Liver (tissue), 9 donors: ENCODE results near the gene TAGLN. TPM values are rescaled to one million over a fixed set of nuclear protein-coding genes. Genes with fewer than 3 reads are reported as not detected.

Source experiments
- DNase-seq: peaks from one replicate; pipeline ENCODE4 v3.0.0-alpha.2; 2017; ENCODE audit warnings: low spot score
- H3K27ac ChIP-seq, 2 donors: one replicate each; pipeline ENCODE4 v1.7.0; 2013; ENCODE audit warnings: inconsistent platforms in 2 of 2, low read length in 2 of 2, control low read depth in 1 of 2, low read depth in 1 of 2, mild to moderate bottlenecking in 1 of 2
- H3K27me3 ChIP-seq, 4 donors: one replicate each; pipeline versions ENCODE4 v1.6.1 to v1.7.0; 2013; ENCODE audit warnings: low read length in 3 of 4, inconsistent platforms in 1 of 4, mild to moderate bottlenecking in 1 of 4, moderate library complexity in 1 of 4; ENCODE audit not compliant: control insufficient read depth in 4 of 4, insufficient read depth in 4 of 4
- H3K36me3 ChIP-seq, 4 donors: one replicate each; pipeline versions ENCODE4 v1.6.1 to v1.7.0; 2013; ENCODE audit warnings: low read length in 3 of 4, mild to moderate bottlenecking in 3 of 4, low read depth in 1 of 4, moderate library complexity in 1 of 4; ENCODE audit not compliant: control insufficient read depth in 4 of 4, insufficient read depth in 3 of 4
- H3K4me1 ChIP-seq, 4 donors: one replicate each; pipeline versions ENCODE4 v1.6.1 to v1.7.0; 2013; ENCODE audit warnings: low read length in 3 of 4, mild to moderate bottlenecking in 3 of 4, moderate library complexity in 1 of 4; ENCODE audit not compliant: control insufficient read depth in 4 of 4, insufficient read depth in 4 of 4
- H3K4me3 ChIP-seq, 3 donors: one replicate each; pipeline versions ENCODE4 v1.6.1 to v1.7.0; 2013; ENCODE audit warnings: low read length in 3 of 3, control low read depth in 1 of 3, low read depth in 1 of 3, mild to moderate bottlenecking in 1 of 3
- H3K9ac ChIP-seq, 2 donors: one replicate each; pipeline ENCODE4 v1.7.0; 2013; ENCODE audit warnings: low read length in 2 of 2, mild to moderate bottlenecking in 2 of 2, moderate library complexity in 2 of 2, control low read depth in 1 of 2, low read depth in 1 of 2
- H3K9me3 ChIP-seq, 4 donors: one replicate each; pipeline versions ENCODE4 v1.6.1 to v1.7.0; 2013; ENCODE audit warnings: low read length in 3 of 4; ENCODE audit not compliant: control insufficient read depth in 4 of 4
- EGR1 ChIP-seq, 2 donors: IDR thresholded peaks; 2 replicates each; pipeline ENCODE4 v1.6.1; 2016 to 2018; ENCODE audit warnings: antibody characterized with exemption in 2 of 2, low read depth in 2 of 2
- FOXA1 ChIP-seq: IDR thresholded peaks from 2 replicates; pipeline ENCODE4 v1.6.1; 2016; ENCODE audit warnings: antibody characterized with exemption
- FOXA2 ChIP-seq: IDR thresholded peaks from 2 replicates; pipeline ENCODE4 v1.6.1; 2016; ENCODE audit warnings: antibody characterized with exemption
- GABPA ChIP-seq, 2 donors: IDR thresholded peaks in 1 of 2; conservative IDR thresholded peaks in 1 of 2; 2 replicates each; pipeline ENCODE4 v1.6.1; 2016; ENCODE audit warnings: antibody characterized with exemption in 2 of 2, mild to moderate bottlenecking in 1 of 2, moderate library complexity in 1 of 2
- JUND ChIP-seq, 2 donors: IDR thresholded peaks; 2 replicates each; pipeline ENCODE4 v1.6.1; 2016; ENCODE audit warnings: antibody characterized with exemption in 2 of 2
- NR2F2 ChIP-seq: IDR thresholded peaks from 2 replicates; pipeline ENCODE4 v1.6.1; 2016; ENCODE audit warnings: antibody characterized with exemption
- RAD21 ChIP-seq, 2 donors: IDR thresholded peaks; 2 replicates each; pipeline ENCODE4 v1.6.1; 2016; ENCODE audit warnings: antibody characterized with exemption in 2 of 2, mild to moderate bottlenecking in 2 of 2
- RXRA ChIP-seq, 2 donors: IDR thresholded peaks; 2 replicates each; pipeline ENCODE4 v1.6.1; 2017 to 2018; ENCODE audit warnings: antibody characterized with exemption in 2 of 2, mild to moderate bottlenecking in 1 of 2
- SP1 ChIP-seq: IDR thresholded peaks from 2 replicates; pipeline ENCODE4 v1.6.1; 2018; ENCODE audit warnings: antibody characterized with exemption, mild to moderate bottlenecking
- TAF1 ChIP-seq: conservative IDR thresholded peaks from 2 replicates; pipeline ENCODE4 v1.6.1; 2016; ENCODE audit warnings: antibody characterized with exemption, mild to moderate bottlenecking
- YY1 ChIP-seq: IDR thresholded peaks from 2 replicates; pipeline ENCODE4 v1.6.1; 2016; ENCODE audit warnings: antibody characterized with exemption, mild to moderate bottlenecking
- WGBS: extraction: QIAGEN DNeasy Blood & Tissue Kit; methylation state at CpG from one replicate; pipeline ENCODE4 v1.1.7; 2013; 5-methylcytosine and 5-hydroxymethylcytosine counted together
- polyA plus RNA-seq, 2 donors: library from polyadenylated mRNA; stranded (reverse) in 1 of 2; unstranded in 1 of 2; fragments of 200-250 nt in 1 of 2; fragments of >200 nt in 1 of 2; fragmentation: Nextera tagmentation in 1 of 2; extraction: Ambion mirVana in 1 of 2; gene quantifications; one replicate each; pipeline versions ENCODE4 v1.2.1 to v1.2.3, GENCODE V29; 2013 to 2015
- total RNA-seq, 2 donors: library from RNA; depleted of rRNA; stranded (reverse); fragments of >200 nt; gene quantifications; one replicate each; pipeline ENCODE4 v1.2.3, GENCODE V29; 2014
- TF ChIP-seq, protein P1 (sequence below): fragments of 150-350 bp; IDR thresholded peaks from 2 replicates; pipeline ENCODE4 v1.5.1; 2017; ENCODE audit warnings: improper control_type of control experiment, low read depth, low read length; ENCODE audit not compliant: missing input control
- TF ChIP-seq, protein P2 (sequence below): IDR thresholded peaks from 2 replicates; pipeline ENCODE4 v1.6.1; 2016; ENCODE audit warnings: antibody characterized with exemption, mild to moderate bottlenecking
- TF ChIP-seq, protein P3 (sequence below): IDR thresholded peaks from 2 replicates; pipeline ENCODE4 v1.6.1; 2016; ENCODE audit warnings: antibody characterized with exemption
- donor health status: healthy.
- donor health status: healthy.
- donor health status: healthy.
- donor health status: healthy.
- donor health status: healthy.

The TAGLN gene
- total and polyA plus RNA-seq, 4 donors: 7.4 to 309 (median 96.2) TPM

DNA sequence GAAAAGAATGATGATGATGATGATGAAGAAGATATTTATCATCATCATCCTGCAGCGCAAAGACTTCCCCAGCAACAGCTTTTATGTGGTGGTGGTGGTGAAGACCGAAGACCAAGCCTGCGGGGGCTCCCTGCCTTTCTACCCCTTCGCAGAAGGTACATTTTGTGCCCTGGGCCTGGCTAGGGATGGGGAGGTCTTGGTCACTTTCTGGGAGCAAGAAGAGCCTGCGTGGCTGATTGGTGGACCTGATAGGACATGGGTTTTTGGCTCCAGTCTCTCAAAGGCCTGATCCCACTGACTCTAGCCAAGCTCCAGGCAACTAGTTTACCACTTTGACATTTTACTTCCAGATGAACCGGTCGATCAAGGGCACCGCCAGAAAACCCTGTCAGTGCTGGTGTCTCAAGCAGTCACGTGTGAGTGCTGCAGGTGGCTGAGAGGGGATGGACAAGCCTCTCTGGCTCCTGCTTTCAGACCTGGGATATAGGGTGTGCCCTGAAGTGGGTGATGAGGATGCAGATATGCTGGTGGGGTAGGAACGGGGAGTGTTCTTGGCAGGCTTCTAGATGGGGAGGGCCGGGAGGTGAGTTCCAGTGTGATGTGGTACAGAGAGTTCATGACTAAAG, 15.3 kb upstream of the TAGLN start:
- Histone ChIP-seq H3K9ac (no peak overlapping the region), H3K9me3 (no peaks in the 10 kb centered on the region), H3K4me3 (no peak overlapping the region), H3K36me3 (peaks cover 8 to 49% (median 18%) of the 10 kb centered on the region in 4 donors), H3K27ac (no peak overlapping the region), H3K27me3 (no peaks in the 10 kb centered on the region), H3K4me1 (peaks cover 2 to 19% (median 14%) of the 10 kb centered on the region in 4 donors)
- no peak for DNase-seq
- WGBS: 92% methylated on average over 11 of the region's 11 CpGs
- TF ChIP-seq EGR1 (IDR thresholded peaks at IDR 0.05; ENCODE audit: low read depth in 2 of 2) (no peak), RAD21 (IDR thresholded peaks at IDR 0.05) (no peak), RXRA (IDR thresholded peaks at IDR 0.05) (no peak), TAF1 (no peak), YY1 (no peak), SP1 (no peak), GABPA (IDR thresholded peaks at IDR 0.05 in 1 of 2, conservative IDR thresholded peaks at IDR 0.05 in 1 of 2) (no peak), NR2F2 (no peak), JUND (IDR thresholded peaks at IDR 0.05) (no peak)

DNA sequence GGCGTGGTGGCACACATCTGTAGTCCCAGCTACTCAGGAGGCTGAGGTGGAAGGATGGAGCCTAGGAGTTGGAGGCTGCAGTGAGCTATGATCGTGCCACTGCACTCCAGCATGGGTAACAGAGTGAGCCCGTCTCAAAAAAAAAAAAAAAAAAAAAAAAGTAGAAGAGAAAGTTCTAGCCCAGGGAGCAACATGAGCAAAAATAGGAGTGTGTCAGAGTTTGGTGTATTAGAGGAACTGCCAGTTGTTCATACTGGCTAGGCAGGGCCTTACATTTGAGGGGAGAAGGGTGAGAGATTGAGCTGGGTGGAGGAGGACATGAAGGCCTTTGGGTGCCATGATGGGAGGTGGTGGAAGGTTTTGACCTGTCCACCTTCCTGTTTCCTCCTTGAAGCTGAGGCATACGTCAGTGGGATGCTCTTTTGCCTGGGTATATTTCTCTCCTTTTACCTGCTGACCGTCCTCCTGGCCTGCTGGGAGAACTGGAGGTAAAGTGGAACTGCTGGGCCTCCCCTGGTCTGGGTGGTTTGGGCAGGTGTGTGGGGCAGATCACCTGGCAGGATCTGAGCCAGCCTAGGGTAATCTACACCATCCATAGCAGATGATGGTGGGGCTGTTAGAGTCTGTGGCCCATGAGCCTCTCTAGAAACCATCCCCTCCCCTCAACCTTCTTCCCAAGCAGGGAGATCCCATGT, 13.3 kb upstream of the TAGLN start:
- DNase-seq: no peak
- H3K4me3 ChIP-seq: no peak overlapping the region
- H3K36me3 ChIP-seq: peaks cover 12 to 69% (median 26%) of the 10 kb centered on the region in 4 donors

More for the DNA sequence above, 13.3 kb upstream of the TAGLN start:
- H3K27ac ChIP-seq: no peak overlapping the region
- no peak for TF ChIP-seq EGR1 (IDR thresholded peaks at IDR 0.05; ENCODE audit: low read depth in 2 of 2)
- TF ChIP-seq, protein P1, sequence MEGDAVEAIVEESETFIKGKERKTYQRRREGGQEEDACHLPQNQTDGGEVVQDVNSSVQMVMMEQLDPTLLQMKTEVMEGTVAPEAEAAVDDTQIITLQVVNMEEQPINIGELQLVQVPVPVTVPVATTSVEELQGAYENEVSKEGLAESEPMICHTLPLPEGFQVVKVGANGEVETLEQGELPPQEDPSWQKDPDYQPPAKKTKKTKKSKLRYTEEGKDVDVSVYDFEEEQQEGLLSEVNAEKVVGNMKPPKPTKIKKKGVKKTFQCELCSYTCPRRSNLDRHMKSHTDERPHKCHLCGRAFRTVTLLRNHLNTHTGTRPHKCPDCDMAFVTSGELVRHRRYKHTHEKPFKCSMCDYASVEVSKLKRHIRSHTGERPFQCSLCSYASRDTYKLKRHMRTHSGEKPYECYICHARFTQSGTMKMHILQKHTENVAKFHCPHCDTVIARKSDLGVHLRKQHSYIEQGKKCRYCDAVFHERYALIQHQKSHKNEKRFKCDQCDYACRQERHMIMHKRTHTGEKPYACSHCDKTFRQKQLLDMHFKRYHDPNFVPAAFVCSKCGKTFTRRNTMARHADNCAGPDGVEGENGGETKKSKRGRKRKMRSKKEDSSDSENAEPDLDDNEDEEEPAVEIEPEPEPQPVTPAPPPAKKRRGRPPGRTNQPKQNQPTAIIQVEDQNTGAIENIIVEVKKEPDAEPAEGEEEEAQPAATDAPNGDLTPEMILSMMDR: no peak
- TF ChIP-seq RAD21 (IDR thresholded peaks at IDR 0.05): no peak
- no peak for TF ChIP-seq RXRA (IDR thresholded peaks at IDR 0.05)
- no peak for TF ChIP-seq FOXA2
- TF ChIP-seq GABPA (IDR thresholded peaks at IDR 0.05 in 1 of 2, conservative IDR thresholded peaks at IDR 0.05 in 1 of 2): no peak
- TF ChIP-seq, protein P2, sequence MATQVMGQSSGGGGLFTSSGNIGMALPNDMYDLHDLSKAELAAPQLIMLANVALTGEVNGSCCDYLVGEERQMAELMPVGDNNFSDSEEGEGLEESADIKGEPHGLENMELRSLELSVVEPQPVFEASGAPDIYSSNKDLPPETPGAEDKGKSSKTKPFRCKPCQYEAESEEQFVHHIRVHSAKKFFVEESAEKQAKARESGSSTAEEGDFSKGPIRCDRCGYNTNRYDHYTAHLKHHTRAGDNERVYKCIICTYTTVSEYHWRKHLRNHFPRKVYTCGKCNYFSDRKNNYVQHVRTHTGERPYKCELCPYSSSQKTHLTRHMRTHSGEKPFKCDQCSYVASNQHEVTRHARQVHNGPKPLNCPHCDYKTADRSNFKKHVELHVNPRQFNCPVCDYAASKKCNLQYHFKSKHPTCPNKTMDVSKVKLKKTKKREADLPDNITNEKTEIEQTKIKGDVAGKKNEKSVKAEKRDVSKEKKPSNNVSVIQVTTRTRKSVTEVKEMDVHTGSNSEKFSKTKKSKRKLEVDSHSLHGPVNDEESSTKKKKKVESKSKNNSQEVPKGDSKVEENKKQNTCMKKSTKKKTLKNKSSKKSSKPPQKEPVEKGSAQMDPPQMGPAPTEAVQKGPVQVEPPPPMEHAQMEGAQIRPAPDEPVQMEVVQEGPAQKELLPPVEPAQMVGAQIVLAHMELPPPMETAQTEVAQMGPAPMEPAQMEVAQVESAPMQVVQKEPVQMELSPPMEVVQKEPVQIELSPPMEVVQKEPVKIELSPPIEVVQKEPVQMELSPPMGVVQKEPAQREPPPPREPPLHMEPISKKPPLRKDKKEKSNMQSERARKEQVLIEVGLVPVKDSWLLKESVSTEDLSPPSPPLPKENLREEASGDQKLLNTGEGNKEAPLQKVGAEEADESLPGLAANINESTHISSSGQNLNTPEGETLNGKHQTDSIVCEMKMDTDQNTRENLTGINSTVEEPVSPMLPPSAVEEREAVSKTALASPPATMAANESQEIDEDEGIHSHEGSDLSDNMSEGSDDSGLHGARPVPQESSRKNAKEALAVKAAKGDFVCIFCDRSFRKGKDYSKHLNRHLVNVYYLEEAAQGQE: no peak
- TF ChIP-seq SP1: no peak
- TF ChIP-seq FOXA1: no peak
- no peak for TF ChIP-seq TAF1
- TF ChIP-seq, protein P3, sequence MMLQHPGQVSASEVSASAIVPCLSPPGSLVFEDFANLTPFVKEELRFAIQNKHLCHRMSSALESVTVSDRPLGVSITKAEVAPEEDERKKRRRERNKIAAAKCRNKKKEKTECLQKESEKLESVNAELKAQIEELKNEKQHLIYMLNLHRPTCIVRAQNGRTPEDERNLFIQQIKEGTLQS: no peak
- peaks cover 1 to 4% (median 2%) of the 10 kb centered on the region in 4 donors for H3K4me1 ChIP-seq
- H3K9me3 ChIP-seq: no peaks in the 10 kb centered on the region
- no peak overlapping the region for H3K9ac ChIP-seq
- whole genome bisulfite sequencing: 87% methylated on average over 5 of the region's 5 CpGs
- H3K27me3 ChIP-seq: no peaks in the 10 kb centered on the region
